Measurements from ENCODE around the gene CD320. TPM values are rescaled to one million over a fixed set of nuclear protein-coding genes. Genes with fewer than 3 reads are reported as not detected.
"Not testable (repeated sequence)": the region's sequence is repeated elsewhere in the genome, so short reads cannot be mapped to it uniquely, and the experiment has no call there.

The CD320 gene
- 10 to 100 TPM; 10.5 to 54.0 (median 27.3) TPM for total RNA-seq

GRCh38 chr19:8307965-8308866, at the start of gene CD320:
Gene CD320, minus strand, starts transcription at chr19:8308358. Its CDS starts 68 bp downstream, at chr19:8308290.
- H3K36me3 ChIP-seq: peaks cover 0 to 44% (median 10%) of the 10 kb centered on the region in 4 donors
- 0 to 1% methylated on average over 28 to 42 of the region's 63 CpGs for WGBS, 2 donors
- H3K4me1 ChIP-seq: peaks cover 34 to 56% (median 46%) of the 10 kb centered on the region in 4 donors

DNA sequence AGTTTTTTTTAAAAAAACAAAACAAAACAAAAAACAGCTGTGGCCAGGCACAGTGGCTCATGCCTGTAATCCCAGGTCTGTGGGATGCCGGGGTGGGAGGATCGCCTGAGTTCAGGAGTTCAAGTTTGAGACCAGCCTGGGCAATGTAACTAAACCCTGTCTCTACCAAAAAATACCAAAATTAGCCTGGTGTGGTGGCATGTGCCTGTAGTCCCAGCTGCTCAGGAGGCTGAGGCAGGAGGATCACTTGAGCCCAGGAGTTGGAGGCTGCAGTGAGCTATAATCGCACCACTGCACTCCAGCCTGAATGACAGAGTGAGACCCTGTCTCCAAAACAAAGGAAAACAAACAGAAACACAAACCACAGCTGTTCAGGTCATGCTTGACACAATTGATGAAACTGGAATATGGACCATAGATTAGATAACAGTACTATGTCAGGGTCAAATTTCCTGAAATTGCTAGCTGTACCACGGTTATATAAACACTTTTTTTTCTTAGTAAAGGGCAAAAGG, 48.9 kb upstream of the CD320 start:
- peaks cover 31 to 45% (median 39%) of the 10 kb centered on the region in 4 donors for H3K4me1 ChIP-seq
- ATAC-seq (ENCODE audit: low FRiP score in 2 of 2) (no peak), DNase-seq (no peak)
- no peak overlapping the region for H3K4me3 ChIP-seq
- WGBS, 2 donors: 65 to 78% methylated on average over 4 of the region's 4 CpGs
- no peak for TF ChIP-seq CTCF (IDR thresholded peaks at IDR 0.05)
- TF ChIP-seq POLR2A (IDR thresholded peaks at IDR 0.05): no peak
- no peak for TF ChIP-seq POLR2AphosphoS5 (IDR thresholded peaks at IDR 0.05)
- TF ChIP-seq EP300 (IDR thresholded peaks at IDR 0.05): no peak
- H3K27me3 ChIP-seq: no peaks in the 10 kb centered on the region
- peaks cover 0 to 4% (median 0%) of the 10 kb centered on the region in 4 donors for H3K9me3 ChIP-seq
- H3K36me3 ChIP-seq: no peaks in the 10 kb centered on the region
- no peak overlapping the region for H3K27ac ChIP-seq

More at GRCh38 chr19:8307965-8308866, at the start of gene CD320:
- Histone ChIP-seq H3K4me3 (peak within 1 kb of the TSS; percentile 49 to 78 (median 64)), H3K9me3 (no peaks in the 10 kb centered on the region), H3K27ac (peak within 1 kb of the TSS; percentile 57 to 70 (median 67)), H3K27me3 (no peaks in the 10 kb centered on the region)
- DNase-seq: peak; percentile 89 to 99
- peak; percentile 90 to 98 for ATAC-seq (ENCODE audit: low FRiP score in 2 of 2)
- TF ChIP-seq EP300 (IDR thresholded peaks at IDR 0.05) (no peak), CTCF (IDR thresholded peaks at IDR 0.05) (peak in 1 of 6 experiments; percentile 29), POLR2AphosphoS5 (IDR thresholded peaks at IDR 0.05) (peak; percentile 27 to 52), POLR2A (IDR thresholded peaks at IDR 0.05) (peak in 2 of 4 donors; percentile 41 to 67)

DNA sequence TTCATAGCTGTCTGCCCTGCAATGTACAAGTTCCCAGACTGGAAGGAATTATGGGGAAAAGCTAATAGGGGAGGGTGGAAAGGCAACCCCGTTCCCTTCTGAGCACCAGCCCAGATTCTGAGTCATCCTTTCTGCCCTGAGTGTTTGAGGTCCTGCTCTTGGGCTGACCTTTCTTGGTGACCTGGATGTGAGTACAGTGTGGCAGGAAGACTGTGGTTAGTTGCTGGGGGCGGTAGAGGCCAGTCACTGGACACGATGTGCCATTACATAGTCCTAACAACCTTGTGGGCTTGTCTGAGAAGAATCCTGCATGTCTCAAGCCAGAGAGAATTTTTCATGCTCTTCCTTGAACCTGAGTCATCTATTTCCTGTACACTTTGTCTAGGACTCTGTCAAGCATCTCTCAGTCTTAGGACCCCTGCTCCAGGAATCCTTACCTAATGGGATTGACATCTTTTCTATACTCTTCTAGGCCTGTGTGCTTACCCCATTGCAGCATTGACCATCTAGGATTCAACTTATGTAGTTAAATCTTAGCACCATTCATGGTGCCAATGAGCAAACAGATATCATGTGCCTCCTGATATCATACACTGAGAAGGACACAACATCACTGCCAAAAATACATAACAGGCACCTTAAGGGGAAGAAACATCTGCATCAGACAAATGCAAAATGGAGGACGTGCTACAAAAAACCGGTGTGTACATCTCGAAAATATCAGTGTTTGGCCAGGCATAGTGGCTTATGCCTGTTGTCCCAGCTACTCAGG, 47.7 kb upstream of the CD320 start:
- 57 to 63% methylated on average over 6 of the region's 6 CpGs for WGBS, 2 donors
- H3K4me3 ChIP-seq: no peak overlapping the region
- DNase-seq (peak in 1 of 2 donors; percentile 84), ATAC-seq (ENCODE audit: low FRiP score in 2 of 2) (peak; percentile 85 to 88)
- H3K27ac ChIP-seq: peak overlapping the region in 3 of 4 donors; percentile 4 to 52 (median 48)
- no peaks in the 10 kb centered on the region for H3K36me3 ChIP-seq
- peak; percentile 81 to 98 for TF ChIP-seq POLR2AphosphoS5 (IDR thresholded peaks at IDR 0.05)
- peak in 2 of 4 donors; percentile 49 to 88 for TF ChIP-seq EP300 (IDR thresholded peaks at IDR 0.05)
- no peak for TF ChIP-seq POLR2A (IDR thresholded peaks at IDR 0.05)
- TF ChIP-seq CTCF (IDR thresholded peaks at IDR 0.05): no peak
- peaks cover 20 to 34% (median 32%) of the 10 kb centered on the region in 4 donors for H3K4me1 ChIP-seq
- peaks cover 0 to 4% (median 0%) of the 10 kb centered on the region in 4 donors for H3K9me3 ChIP-seq
- H3K27me3 ChIP-seq: no peaks in the 10 kb centered on the region

- not testable (repeated sequence) for ATAC-seq (ENCODE audit: low FRiP score in 2 of 2); DNase-seq; H3K27me3 ChIP-seq; H3K9me3 ChIP-seq; H3K36me3 ChIP-seq
- Histone ChIP-seq H3K4me3 (peak overlapping the region in 1 of 4 donors; percentile 9), H3K4me1 (peaks cover 20 to 38% (median 33%) of the 10 kb centered on the region in 4 donors), H3K27ac (peak overlapping the region in 1 of 4 donors; percentile 13)
- WGBS, 2 donors: 54 to 73% methylated on average over 2 to 5 of the region's 5 CpGs
Measured at GRCh38 chr19:8352845-8353244, 44.7 kb upstream of the CD320 start.
